Endothelial cell of umbilical vein (primary cell): Measurements from ENCODE around the gene PPFIA2. TPM values are rescaled to one million over a fixed set of nuclear protein-coding genes. Genes with fewer than 3 reads are reported as not detected.

Experiments
- BruUV-seq: library from RNA; stranded (reverse); fragments of 400-500 nt; replicated peaks from 2 replicates; lab custom pipeline; 2021; lab: Mats Ljungman, UMichigan
- CTCF ChIA-PET: fragments of 300-600, 350-600 bp; sonication (Branson Sonifier 250); formaldehyde crosslinking; loops from one replicate; lab custom pipeline; 2021; ENCODE audit warnings: antibody characterized with exemption, inconsistent platforms; lab: Charles Lee
- POLR2A ChIA-PET: fragments of 300-600, 350-600 bp; sonication (Branson Sonifier 250); formaldehyde crosslinking; loops from one replicate; lab custom pipeline; 2021; ENCODE audit warnings: antibody characterized with exemption, inconsistent platforms; lab: Charles Lee
- DNase-seq: peaks from one replicate; pipeline ENCODE4 v3.0.0-alpha.2; 2011; ENCODE audit warnings: low read depth, low spot score
- FAIRE-seq: peaks from 2 replicates; lab custom pipeline; 2011; peaks lifted over from hg19 to GRCh38; lab: Jason Lieb, UNC
- H2AFZ ChIP-seq: 2 replicates; pipeline ENCODE4 v1.6.0; 2012; ENCODE audit warnings: low read depth, low read length, control low read depth, inconsistent platforms
- H3K27ac ChIP-seq: 2 replicates; pipeline ENCODE4 v1.5.1; 2011; ENCODE audit warnings: low read depth, mild to moderate bottlenecking, control low read depth, low read length, moderate library complexity; ENCODE audit not compliant: insufficient read depth
- H3K27me3 ChIP-seq, 2 experiments: 2 replicates each; pipeline versions ENCODE4 v1.6.0 to v1.6.1; 2011; ENCODE audit warnings: low read length in 2 of 2, mixed read lengths in 1 of 2; ENCODE audit not compliant: control insufficient read depth in 2 of 2, insufficient read depth in 2 of 2
- H3K36me3 ChIP-seq, 2 experiments: 2 replicates in 1 of 2; 3 replicates in 1 of 2; pipeline ENCODE4 v1.5.1; 2011; ENCODE audit warnings: low read length in 2 of 2, mild to moderate bottlenecking in 1 of 2, moderate library complexity in 1 of 2; ENCODE audit not compliant: control insufficient read depth in 2 of 2, insufficient read depth in 2 of 2; ENCODE audit errors: extremely low read depth in 1 of 2
- H3K4me1 ChIP-seq: 3 replicates; pipeline ENCODE4 v1.5.1; 2011; ENCODE audit warnings: mild to moderate bottlenecking, low read length; ENCODE audit not compliant: control insufficient read depth, insufficient read depth; ENCODE audit errors: extremely low read depth
- H3K4me2 ChIP-seq: 2 replicates; pipeline ENCODE4 v1.6.1; 2011; ENCODE audit warnings: low read length, control low read depth, mixed read lengths; ENCODE audit not compliant: insufficient read depth
- H3K4me3 ChIP-seq, 3 experiments: fragments of 200-600 bp in 1 of 3; sonication (generic), shearing (Covaris generic) in 1 of 3; replicated peaks in 1 of 3; 2 replicates each; pipeline ENCODE4 v1.5.1; 2011 to 2016; ENCODE audit warnings: control low read depth in 3 of 3, low read length in 3 of 3, mild to moderate bottlenecking in 2 of 3, inconsistent platforms in 1 of 3, low read depth in 1 of 3, moderate library complexity in 1 of 3; ENCODE audit not compliant: insufficient read depth in 1 of 3
- H3K79me2 ChIP-seq: 2 replicates; pipeline ENCODE4 v1.6.0; 2012; ENCODE audit warnings: low read length, inconsistent platforms; ENCODE audit not compliant: control insufficient read depth, insufficient read depth
- H3K9ac ChIP-seq: replicated peaks from 2 replicates; pipeline ENCODE3; 2011; ENCODE audit warnings: low read length, control low read depth; ENCODE audit not compliant: insufficient read depth; ENCODE audit errors: extremely low read depth
- H3K9me1 ChIP-seq: replicated peaks from 3 replicates; pipeline ENCODE4 v1.6.0; 2011; ENCODE audit warnings: mild to moderate bottlenecking, low read length; ENCODE audit not compliant: control insufficient read depth, insufficient read depth; ENCODE audit errors: extremely low read depth
- H3K9me3 ChIP-seq: replicated peaks from 2 replicates; pipeline ENCODE4 v1.5.1; 2012; ENCODE audit warnings: low read length, inconsistent platforms; ENCODE audit not compliant: control insufficient read depth, insufficient read depth
- H4K20me1 ChIP-seq: replicated peaks from 2 replicates; pipeline ENCODE3; 2011; ENCODE audit warnings: mild to moderate bottlenecking, low read length; ENCODE audit not compliant: control insufficient read depth, insufficient read depth; ENCODE audit errors: extremely low read depth
- EZH2 ChIP-seq: IDR thresholded peaks from 2 replicates; pipeline ENCODE4 v1.6.1; 2012; ENCODE audit warnings: borderline replicate concordance, low read depth, mild to moderate bottlenecking, moderate library complexity, low read length, inconsistent platforms; ENCODE audit not compliant: severe bottlenecking
- FOS ChIP-seq: IDR thresholded peaks from 2 replicates; pipeline ENCODE4 v1.6.1; 2011; ENCODE audit warnings: mild to moderate bottlenecking, low read length, moderate library complexity, borderline replicate concordance; ENCODE audit not compliant: insufficient read depth
- GATA2 ChIP-seq: IDR thresholded peaks from 2 replicates; pipeline ENCODE4 v1.7.0; 2011; ENCODE audit warnings: low read depth, mild to moderate bottlenecking, moderate library complexity, mixed read lengths, low read length; ENCODE audit not compliant: insufficient read length, insufficient read depth
- JUN ChIP-seq: IDR thresholded peaks from 2 replicates; pipeline ENCODE4 v1.6.1; 2011; ENCODE audit warnings: borderline replicate concordance, low read depth; ENCODE audit not compliant: insufficient read length, insufficient read depth
- MYC ChIP-seq: IDR thresholded peaks from one replicate; pipeline ENCODE4 v1.6.1; 2011; ENCODE audit warnings: mild to moderate bottlenecking, low read depth, low read length
- POLR2A ChIP-seq: IDR thresholded peaks from 2 replicates; pipeline ENCODE4 v1.6.1; 2012; ENCODE audit warnings: low read depth, mild to moderate bottlenecking, control low read depth, low read length
- POLR2AphosphoS5 ChIP-seq: IDR thresholded peaks from 2 replicates; pipeline ENCODE4 v1.6.1; 2012; ENCODE audit warnings: low read depth, mild to moderate bottlenecking, control low read depth, low read length, moderate library complexity; ENCODE audit not compliant: insufficient read depth
- dilution Hi-C: fragments of 300-500 bp; cut with MboI; formaldehyde crosslinking; loops from one replicate; pipeline ENCODE4 v1.15.0; 2019; ENCODE audit warnings: low sequenced_read_pairs; ENCODE audit not compliant: extremely low pct_ligation_motif_present
- intact Hi-C: fragments of 100-400 bp; cut with micrococcal nuclease; formaldehyde crosslinking; loops from one replicate; pipeline ENCODE4 v1.10.0; 2022
- polyA plus RNA-seq, 4 experiments: library from polyadenylated mRNA; depleted of rRNA in 3 of 4; stranded (reverse) in 3 of 4; unstranded in 1 of 4; fragments of >200 nt; gene quantifications; 2 replicates each; pipeline versions ENCODE4 v1.2.1 to v1.2.3, GENCODE V29; 2011 to 2012; ENCODE audit warnings: missing spikeins in 1 of 4
- total RNA-seq: library from RNA; stranded (reverse); gene quantifications from 2 replicates; pipeline ENCODE4 v1.2.3, GENCODE V29; 2021
- TF ChIP-seq, protein P1 (sequence below), 2 donors: IDR thresholded peaks; 1 replicate in 1 of 2; 2 replicates in 1 of 2; pipeline ENCODE4 v1.5.1; 2011; ENCODE audit warnings: low read length in 2 of 2, mild to moderate bottlenecking in 2 of 2, moderate library complexity in 2 of 2, control low read depth in 1 of 2, inconsistent platforms in 1 of 2, low read depth in 1 of 2; ENCODE audit not compliant: insufficient read depth in 1 of 2; ENCODE audit errors: extremely low read depth in 1 of 2
- TF ChIP-seq, protein P2 (sequence below): IDR thresholded peaks from 2 replicates; pipeline ENCODE4 v1.6.1; 2011; ENCODE audit not compliant: insufficient read depth, insufficient read length

PPFIA2 gene
- total and polyA plus RNA-seq, 2 donors (not counting 3 experiments of a cell fraction or from before 2014, with no cell fraction given), result not detected

DNA sequence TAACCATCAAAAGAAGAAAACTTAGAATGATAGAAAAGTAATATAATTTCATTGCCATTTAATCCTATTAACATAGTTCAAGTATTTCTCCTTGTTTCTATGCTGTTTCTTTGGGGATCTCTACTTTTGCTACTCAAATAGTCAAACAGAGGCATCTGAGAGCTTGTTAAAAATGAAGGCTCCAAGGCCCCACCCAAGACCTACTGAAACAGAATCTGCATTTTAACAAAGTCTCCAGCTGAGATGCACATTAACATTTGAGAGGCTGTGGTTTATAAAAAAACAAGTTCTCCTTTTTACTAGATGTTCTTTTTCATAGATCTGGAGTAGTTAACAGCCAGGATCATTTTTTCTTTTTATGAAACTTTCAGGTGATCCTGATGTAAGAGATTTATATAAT, 31.8 kb downstream of the PPFIA2 start:
- Histone ChIP-seq H3K79me2 (no peaks in the 10 kb centered on the region), H2AFZ (no peak overlapping the region), H3K27ac (no peak overlapping the region), H4K20me1 (no peaks in the 10 kb centered on the region), H3K36me3 (no peaks in the 10 kb centered on the region), H3K9me1 (no peaks in the 10 kb centered on the region), H3K27me3 (no peaks in the 10 kb centered on the region), H3K4me3 (no peak overlapping the region), H3K9ac (no peak overlapping the region), H3K4me1 (no peaks in the 10 kb centered on the region), H3K9me3 (no peaks in the 10 kb centered on the region), H3K4me2 (no peak overlapping the region)
- POLR2A ChIA-PET, result no interaction called here
- dilution Hi-C loops, result no loop called here
- TF ChIP-seq MYC (no peak), FOS (no peak), EZH2 (no peak), POLR2AphosphoS5 (no peak)
- TF ChIP-seq, protein P1, sequence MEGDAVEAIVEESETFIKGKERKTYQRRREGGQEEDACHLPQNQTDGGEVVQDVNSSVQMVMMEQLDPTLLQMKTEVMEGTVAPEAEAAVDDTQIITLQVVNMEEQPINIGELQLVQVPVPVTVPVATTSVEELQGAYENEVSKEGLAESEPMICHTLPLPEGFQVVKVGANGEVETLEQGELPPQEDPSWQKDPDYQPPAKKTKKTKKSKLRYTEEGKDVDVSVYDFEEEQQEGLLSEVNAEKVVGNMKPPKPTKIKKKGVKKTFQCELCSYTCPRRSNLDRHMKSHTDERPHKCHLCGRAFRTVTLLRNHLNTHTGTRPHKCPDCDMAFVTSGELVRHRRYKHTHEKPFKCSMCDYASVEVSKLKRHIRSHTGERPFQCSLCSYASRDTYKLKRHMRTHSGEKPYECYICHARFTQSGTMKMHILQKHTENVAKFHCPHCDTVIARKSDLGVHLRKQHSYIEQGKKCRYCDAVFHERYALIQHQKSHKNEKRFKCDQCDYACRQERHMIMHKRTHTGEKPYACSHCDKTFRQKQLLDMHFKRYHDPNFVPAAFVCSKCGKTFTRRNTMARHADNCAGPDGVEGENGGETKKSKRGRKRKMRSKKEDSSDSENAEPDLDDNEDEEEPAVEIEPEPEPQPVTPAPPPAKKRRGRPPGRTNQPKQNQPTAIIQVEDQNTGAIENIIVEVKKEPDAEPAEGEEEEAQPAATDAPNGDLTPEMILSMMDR (IDR thresholded peaks at IDR 0.05; ENCODE audit: extremely low read depth in 1 of 2, insufficient read depth in 1 of 2, low read depth in 1 of 2, low read length in 2 of 2), result no peak
- DNase-seq (no peak), FAIRE-seq (no peak)
- BruUV-seq, result no TSS peak
- CTCF ChIA-PET, result interaction anchor here (1.2 kb wide), 1 partner anchor 25 kb away, joined by 3 read pairs; no protein-coding TSS in a partner anchor
- intact Hi-C loops, result no loop called here

- no peaks in the 10 kb centered on the region for H3K27me3 ChIP-seq
- H3K4me2 ChIP-seq, result no peak overlapping the region
- dilution Hi-C loops (no loop called here), intact Hi-C loops (no loop called here)
- CTCF ChIA-PET, result interaction anchor here (1.2 kb wide), 1 partner anchor 24 kb away, joined by 3 read pairs; no protein-coding TSS in a partner anchor
- no peak overlapping the region for H3K27ac ChIP-seq
- H3K4me1 ChIP-seq, result no peaks in the 10 kb centered on the region
- no peak for FAIRE-seq
- no peaks in the 10 kb centered on the region for H3K36me3 ChIP-seq
- no peak for TF ChIP-seq POLR2AphosphoS5
- TF ChIP-seq JUN, result no peak
- TF ChIP-seq, protein P2, sequence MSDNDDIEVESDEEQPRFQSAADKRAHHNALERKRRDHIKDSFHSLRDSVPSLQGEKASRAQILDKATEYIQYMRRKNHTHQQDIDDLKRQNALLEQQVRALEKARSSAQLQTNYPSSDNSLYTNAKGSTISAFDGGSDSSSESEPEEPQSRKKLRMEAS, result no peak
- TF ChIP-seq EZH2, result no peak
- TF ChIP-seq, protein P1 (IDR thresholded peaks at IDR 0.05; ENCODE audit: extremely low read depth in 1 of 2, insufficient read depth in 1 of 2, low read depth in 1 of 2, low read length in 2 of 2), result no peak
- no peak for TF ChIP-seq GATA2
- TF ChIP-seq POLR2A, result no peak
- TF ChIP-seq MYC, result no peak
- no peak for TF ChIP-seq FOS
- H3K4me3 ChIP-seq, result no peak overlapping the region
- DNase-seq, result no peak
- H3K9me1 ChIP-seq, result no peaks in the 10 kb centered on the region
- no peak overlapping the region for H2AFZ ChIP-seq
- BruUV-seq, result no TSS peak
- POLR2A ChIA-PET, result no interaction called here
- no peak overlapping the region for H3K9ac ChIP-seq
- H4K20me1 ChIP-seq, result no peaks in the 10 kb centered on the region
- no peaks in the 10 kb centered on the region for H3K79me2 ChIP-seq
- no peaks in the 10 kb centered on the region for H3K9me3 ChIP-seq
These were observed 32.5 kb downstream of the PPFIA2 start for GRCh38 chr12:81726634-81727033.
